CD4-positive, alpha-beta T cell (primary cell): ENCODE results near the gene THSD7B. TPM values are rescaled to one million over a fixed set of nuclear protein-coding genes. Genes with fewer than 3 reads are reported as not detected.

Experiments used
- ATAC-seq: fragments of 200-7000 bp; cut with Tn5 transposase; one replicate; pipeline ENCODE4 v1.10.0; 2022; ENCODE audit warnings: mild to moderate bottlenecking; ENCODE audit not compliant: poor library complexity
- CTCF ChIA-PET: fragments of 350-600 bp; sonication (Branson Sonifier 250); formaldehyde crosslinking; loops from one replicate; lab custom pipeline; 2021; ENCODE audit warnings: antibody characterized with exemption, inconsistent platforms; lab: Charles Lee
- POLR2A ChIA-PET: fragments of 350-600 bp; sonication (Branson Sonifier 250); formaldehyde crosslinking; loops from one replicate; lab custom pipeline; 2021; ENCODE audit warnings: antibody characterized with exemption, inconsistent platforms; lab: Charles Lee
- DNase-seq, 14 experiments: peaks; one replicate each; pipeline ENCODE4 v3.0.0-alpha.2; 2013 to 2020; ENCODE audit warnings: mixed read lengths in 2 of 14
- H3K27ac ChIP-seq, 2 donors: one replicate each; pipeline versions ENCODE4 v1.5.1 to v1.7.0; 2013; ENCODE audit warnings: low read length in 2 of 2, low read depth in 1 of 2, mild to moderate bottlenecking in 1 of 2
- H3K27me3 ChIP-seq, 2 experiments: 1 replicate in 1 of 2; 2 replicates in 1 of 2; pipeline versions ENCODE4 v1.6.1 to v1.7.0; 2013; ENCODE audit warnings: low read length in 2 of 2, control low read depth in 1 of 2, mild to moderate bottlenecking in 1 of 2, moderate library complexity in 1 of 2; ENCODE audit not compliant: insufficient read depth in 2 of 2, control insufficient read depth in 1 of 2
- H3K36me3 ChIP-seq: one replicate; pipeline ENCODE4 v1.6.1; 2013; ENCODE audit warnings: low read length, control low read depth; ENCODE audit not compliant: insufficient read depth
- H3K4me1 ChIP-seq: one replicate; pipeline ENCODE4 v1.6.1; 2013; ENCODE audit warnings: low read length, control low read depth; ENCODE audit not compliant: insufficient read depth
- H3K4me3 ChIP-seq: one replicate; pipeline ENCODE4 v1.5.1; 2013; ENCODE audit warnings: mild to moderate bottlenecking, low read length, moderate library complexity
- H3K9me3 ChIP-seq, 2 experiments: 1 replicate in 1 of 2; 2 replicates in 1 of 2; pipeline versions ENCODE4 v1.6.1 to v1.7.0; 2013; ENCODE audit warnings: low read length in 2 of 2, mild to moderate bottlenecking in 2 of 2, control low read depth in 1 of 2, moderate library complexity in 1 of 2; ENCODE audit not compliant: control insufficient read depth in 1 of 2, insufficient read depth in 1 of 2
- H3K27ac Mint-ChIP-seq: one replicate; pipeline ENCODE4 v1.8.0; 2020; ENCODE audit warnings: mixed read lengths
- H3K27me3 Mint-ChIP-seq: one replicate; pipeline ENCODE4 v1.8.0; 2021; ENCODE audit warnings: mixed read lengths
- H3K36me3 Mint-ChIP-seq: one replicate; pipeline ENCODE4 v1.8.0; 2021; ENCODE audit warnings: low read depth, mixed read lengths
- H3K4me1 Mint-ChIP-seq: one replicate; pipeline ENCODE4 v1.8.0; 2021; ENCODE audit warnings: low read depth, mixed read lengths
- H3K4me3 Mint-ChIP-seq: one replicate; pipeline ENCODE4 v1.8.0; 2020; ENCODE audit warnings: mild to moderate bottlenecking, mixed read lengths
- H3K9me3 Mint-ChIP-seq: one replicate; pipeline ENCODE4 v1.8.0; 2020; ENCODE audit warnings: mixed read lengths
- CTCF ChIP-seq: fragments of 200-600 bp; IDR thresholded peaks from one replicate; pipeline ENCODE4 v1.8.0; 2022; ENCODE audit warnings: antibody characterized with exemption, mild to moderate bottlenecking
- intact Hi-C, 2 experiments: fragments of 100-400 bp; cut with DNase I in 1 of 2; cut with micrococcal nuclease in 1 of 2; formaldehyde crosslinking; loops; one replicate each; pipeline versions ENCODE4 v1.15.1 to v1.9.0; 2023 to 2025; cut with DNase I, micrococcal nuclease
- total RNA-seq, 174 experiments: library from RNA in 2 of 174; stranded (reverse) in 2 of 174; gene quantifications; one replicate each; pipeline ENCODE4 v1.2.3 and lab custom pipeline; 2021 to 2026

THSD7B gene
- total RNA-seq, 2 experiments from 2014 or later: not detected

- CTCF ChIA-PET: no interaction called here
- POLR2A ChIA-PET: no interaction called here
- H3K9me3 Mint-ChIP-seq: no peaks in the 10 kb centered on the region
Observed at GRCh38 chr2:137261881-137262585, 496.7 kb downstream of the THSD7B start.

GRCh38 chr2:137262594-137262993 lies 497.2 kb downstream of the THSD7B start:
- no peak overlapping the region for H3K4me3 ChIP-seq
- H3K36me3 ChIP-seq: no peaks in the 10 kb centered on the region
- H3K9me3 Mint-ChIP-seq: no peaks in the 10 kb centered on the region
- no peaks in the 10 kb centered on the region for H3K4me1 Mint-ChIP-seq
- H3K27me3 Mint-ChIP-seq: no peaks in the 10 kb centered on the region
- intact Hi-C loops: no loop called here
- H3K4me1 ChIP-seq: no peaks in the 10 kb centered on the region
- CTCF ChIA-PET: no interaction called here
- H3K27ac Mint-ChIP-seq: no peak overlapping the region
- no peak overlapping the region for H3K27ac ChIP-seq
- POLR2A ChIA-PET: no interaction called here
- no peaks in the 10 kb centered on the region for H3K27me3 ChIP-seq
- no peak overlapping the region for H3K4me3 Mint-ChIP-seq
- no peaks in the 10 kb centered on the region for H3K36me3 Mint-ChIP-seq
- no peak for ATAC-seq
- no peak for DNase-seq
- H3K9me3 ChIP-seq: peaks cover 0 to 7% of the 10 kb centered on the region in 2 experiments
- TF ChIP-seq CTCF: no peak

More at GRCh38 chr2:137261881-137262585, 496.7 kb downstream of the THSD7B start:
- no peak for TF ChIP-seq CTCF
- ATAC-seq (no peak), DNase-seq (no peak)
- H3K36me3 ChIP-seq: no peaks in the 10 kb centered on the region
- Mint-ChIP-seq H3K27ac (no peak overlapping the region), H3K36me3 (no peaks in the 10 kb centered on the region), H3K4me3 (no peak overlapping the region), H3K4me1 (no peaks in the 10 kb centered on the region), H3K27me3 (no peaks in the 10 kb centered on the region)
- no peaks in the 10 kb centered on the region for H3K4me1 ChIP-seq
- H3K9me3 ChIP-seq: peaks cover 0 to 7% of the 10 kb centered on the region in 2 experiments
- H3K4me3 ChIP-seq: no peak overlapping the region
- no peaks in the 10 kb centered on the region for H3K27me3 ChIP-seq
- intact Hi-C loops: no loop called here
- H3K27ac ChIP-seq: no peak overlapping the region

GRCh38 chr2:137287913-137288639 lies 522.7 kb downstream of the THSD7B start:
- Mint-ChIP-seq H3K27ac (no peak overlapping the region), H3K4me1 (no peaks in the 10 kb centered on the region), H3K9me3 (peaks cover 6% of the 10 kb centered on the region), H3K27me3 (no peaks in the 10 kb centered on the region), H3K4me3 (no peak overlapping the region), H3K36me3 (no peaks in the 10 kb centered on the region)
- Histone ChIP-seq H3K4me3 (no peak overlapping the region), H3K27me3 (no peaks in the 10 kb centered on the region), H3K27ac (no peak overlapping the region), H3K36me3 (no peaks in the 10 kb centered on the region), H3K9me3 (peaks cover 0 to 3% of the 10 kb centered on the region in 2 experiments), H3K4me1 (no peaks in the 10 kb centered on the region)
- DNase-seq: no peak
- TF ChIP-seq CTCF: no peak
- ChIA-PET CTCF (no interaction called here), POLR2A (no interaction called here)
- no peak for ATAC-seq
- intact Hi-C loops: no loop called here
